Measurements from ENCODE around the gene KRTAP10-3. TPM values are rescaled to one million over a fixed set of nuclear protein-coding genes. Genes with fewer than 3 reads are reported as not detected.

Gene KRTAP10-3
- total and polyA plus RNA-seq, 2 donors (not counting 3 experiments of a cell fraction or from before 2014, with no cell fraction given): not detected

DNA sequence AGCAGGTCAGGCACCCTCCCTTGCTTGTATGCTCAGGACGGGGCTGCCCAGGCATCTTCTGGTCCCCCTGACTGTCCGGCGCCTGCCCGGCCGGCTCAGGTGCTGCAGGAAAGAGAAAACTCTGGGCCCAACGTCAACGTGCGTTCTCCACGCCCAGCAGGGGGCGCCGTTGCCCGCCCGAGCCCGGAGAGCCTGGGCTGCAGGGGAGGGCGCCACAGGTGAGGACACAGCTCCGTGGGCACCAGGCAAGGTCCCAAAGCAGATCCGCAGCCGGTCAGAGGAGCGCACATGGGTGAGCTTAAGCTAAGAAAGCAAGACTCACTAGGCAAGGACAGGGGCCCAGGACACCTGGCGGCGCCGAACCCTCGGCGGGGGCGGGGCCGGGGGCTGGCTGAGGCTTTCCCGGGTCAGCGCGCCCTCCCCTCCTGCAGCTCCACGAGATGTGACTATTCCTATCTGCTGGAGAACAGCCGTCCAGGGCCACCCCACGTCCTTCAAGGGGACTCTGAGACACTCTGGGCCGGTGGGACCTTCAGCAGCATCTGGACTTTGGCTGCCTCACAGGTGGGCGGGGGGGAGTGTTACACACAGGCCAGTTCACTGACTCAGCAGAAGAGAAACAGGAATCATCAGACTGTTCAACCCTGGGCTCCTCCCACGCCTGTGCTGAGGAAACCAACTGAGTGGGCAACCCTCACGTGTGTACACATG lies 47.9 kb downstream of the KRTAP10-3 start:
- H3K27ac ChIP-seq (ENCODE audit: insufficient read depth, low read depth, low read length): no peak overlapping the region
- H3K9me3 ChIP-seq (replicated peaks; ENCODE audit: control insufficient read depth, insufficient read depth, low read length): no peaks in the 10 kb centered on the region
- no TSS peak for BruUV-seq (replicated peaks)
- ChIA-PET POLR2A (no interaction called here), CTCF (interaction anchor here (0.6 to 5.1 kb wide), 14 partner anchors 10 to 423 kb away, joined by 3 to 125 read pairs (median 5); no protein-coding TSS in a partner anchor)
- TF ChIP-seq, protein P1, sequence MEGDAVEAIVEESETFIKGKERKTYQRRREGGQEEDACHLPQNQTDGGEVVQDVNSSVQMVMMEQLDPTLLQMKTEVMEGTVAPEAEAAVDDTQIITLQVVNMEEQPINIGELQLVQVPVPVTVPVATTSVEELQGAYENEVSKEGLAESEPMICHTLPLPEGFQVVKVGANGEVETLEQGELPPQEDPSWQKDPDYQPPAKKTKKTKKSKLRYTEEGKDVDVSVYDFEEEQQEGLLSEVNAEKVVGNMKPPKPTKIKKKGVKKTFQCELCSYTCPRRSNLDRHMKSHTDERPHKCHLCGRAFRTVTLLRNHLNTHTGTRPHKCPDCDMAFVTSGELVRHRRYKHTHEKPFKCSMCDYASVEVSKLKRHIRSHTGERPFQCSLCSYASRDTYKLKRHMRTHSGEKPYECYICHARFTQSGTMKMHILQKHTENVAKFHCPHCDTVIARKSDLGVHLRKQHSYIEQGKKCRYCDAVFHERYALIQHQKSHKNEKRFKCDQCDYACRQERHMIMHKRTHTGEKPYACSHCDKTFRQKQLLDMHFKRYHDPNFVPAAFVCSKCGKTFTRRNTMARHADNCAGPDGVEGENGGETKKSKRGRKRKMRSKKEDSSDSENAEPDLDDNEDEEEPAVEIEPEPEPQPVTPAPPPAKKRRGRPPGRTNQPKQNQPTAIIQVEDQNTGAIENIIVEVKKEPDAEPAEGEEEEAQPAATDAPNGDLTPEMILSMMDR (IDR thresholded peaks at IDR 0.05; ENCODE audit: extremely low read depth in 1 of 2, insufficient read depth in 1 of 2, low read depth in 1 of 2, low read length in 2 of 2): peak; percentile 82 to 90
- no peak for TF ChIP-seq FOS (IDR thresholded peaks at IDR 0.05; ENCODE audit: borderline replicate concordance, insufficient read depth, low read length)
- H3K27me3 ChIP-seq (ENCODE audit: control insufficient read depth in 2 of 2, insufficient read depth in 2 of 2, low read length in 2 of 2): no peaks in the 10 kb centered on the region
- dilution Hi-C loops (cut with MboI; ENCODE audit: extremely low pct_ligation_motif_present, low sequenced_read_pairs): no loop called here
- FAIRE-seq (peak; percentile 37), DNase-seq (ENCODE audit: low read depth, low spot score) (peak; percentile 33)
- no peak overlapping the region for H2AFZ ChIP-seq (ENCODE audit: low read depth, low read length)
- intact Hi-C loops (cut with micrococcal nuclease): loop anchor here (10.0 kb wide), 1 partner anchor 424 kb away; no protein-coding TSS in a partner anchor
- no peaks in the 10 kb centered on the region for H3K4me1 ChIP-seq (ENCODE audit: control insufficient read depth, extremely low read depth, insufficient read depth, low read length)
- no peaks in the 10 kb centered on the region for H3K79me2 ChIP-seq (ENCODE audit: control insufficient read depth, insufficient read depth, low read length)
- no peaks in the 10 kb centered on the region for H4K20me1 ChIP-seq (replicated peaks; ENCODE audit: control insufficient read depth, extremely low read depth, insufficient read depth, low read length)
- H3K9ac ChIP-seq (replicated peaks; ENCODE audit: extremely low read depth, insufficient read depth, low read length): no peak overlapping the region
- H3K4me3 ChIP-seq (replicated peaks in 1 of 3; ENCODE audit: insufficient read depth in 1 of 3, low read depth in 1 of 3, low read length in 3 of 3): no peak overlapping the region
- H3K9me1 ChIP-seq (replicated peaks; ENCODE audit: control insufficient read depth, extremely low read depth, insufficient read depth, low read length): no peaks in the 10 kb centered on the region
- H3K4me2 ChIP-seq (ENCODE audit: insufficient read depth, low read length): no peak overlapping the region
- no peaks in the 10 kb centered on the region for H3K36me3 ChIP-seq (ENCODE audit: control insufficient read depth in 2 of 2, extremely low read depth in 1 of 2, insufficient read depth in 2 of 2, low read length in 2 of 2)

DNA sequence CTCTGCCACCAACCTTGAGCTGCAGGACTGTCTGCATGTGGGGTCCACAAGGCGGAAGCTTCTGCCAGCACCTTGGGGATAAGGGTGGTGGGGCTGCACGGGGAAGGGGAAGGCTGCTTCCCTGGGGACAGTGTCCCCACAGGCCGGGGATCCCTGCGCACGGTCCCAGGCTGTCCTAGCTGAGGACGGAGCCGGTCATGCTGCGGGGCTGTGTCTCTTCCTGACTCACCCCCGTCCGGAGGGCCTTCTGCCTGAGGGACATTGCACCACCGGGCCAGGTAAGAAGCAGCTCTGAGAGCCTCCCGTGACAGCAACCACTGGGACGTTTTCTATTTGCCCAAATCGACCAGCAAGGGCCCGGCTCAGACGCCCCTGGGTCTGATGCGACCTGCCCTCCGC lies 48.5 kb downstream of the KRTAP10-3 start:
- TF ChIP-seq, protein P1 (IDR thresholded peaks at IDR 0.05; ENCODE audit: extremely low read depth in 1 of 2, insufficient read depth in 1 of 2, low read depth in 1 of 2, low read length in 2 of 2): no peak
- no peak for TF ChIP-seq GATA2 (IDR thresholded peaks at IDR 0.05; ENCODE audit: insufficient read depth, insufficient read length, low read depth, low read length)
- TF ChIP-seq POLR2A (IDR thresholded peaks at IDR 0.05; ENCODE audit: low read depth, low read length): no peak
- TF ChIP-seq JUN (IDR thresholded peaks at IDR 0.05; ENCODE audit: borderline replicate concordance, insufficient read depth, insufficient read length, low read depth): no peak
- no peak for TF ChIP-seq MYC (IDR thresholded peaks at IDR 0.05; ENCODE audit: low read depth, low read length)
- no peak for TF ChIP-seq EZH2 (IDR thresholded peaks at IDR 0.05; ENCODE audit: borderline replicate concordance, low read depth, low read length, severe bottlenecking)
- no peak for TF ChIP-seq POLR2AphosphoS5 (IDR thresholded peaks at IDR 0.05; ENCODE audit: insufficient read depth, low read depth, low read length)
- no peak for TF ChIP-seq FOS (IDR thresholded peaks at IDR 0.05; ENCODE audit: borderline replicate concordance, insufficient read depth, low read length)
- TF ChIP-seq, protein P2, sequence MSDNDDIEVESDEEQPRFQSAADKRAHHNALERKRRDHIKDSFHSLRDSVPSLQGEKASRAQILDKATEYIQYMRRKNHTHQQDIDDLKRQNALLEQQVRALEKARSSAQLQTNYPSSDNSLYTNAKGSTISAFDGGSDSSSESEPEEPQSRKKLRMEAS (IDR thresholded peaks at IDR 0.05; ENCODE audit: insufficient read depth, insufficient read length): no peak
- dilution Hi-C loops (cut with MboI; ENCODE audit: extremely low pct_ligation_motif_present, low sequenced_read_pairs) (no loop called here), intact Hi-C loops (cut with micrococcal nuclease) (loop anchor here (10.0 kb wide), 1 partner anchor 425 kb away; no protein-coding TSS in a partner anchor)
- no peak overlapping the region for H2AFZ ChIP-seq (ENCODE audit: low read depth, low read length)
- no peaks in the 10 kb centered on the region for H3K9me1 ChIP-seq (replicated peaks; ENCODE audit: control insufficient read depth, extremely low read depth, insufficient read depth, low read length)
- H3K4me3 ChIP-seq (replicated peaks in 1 of 3; ENCODE audit: insufficient read depth in 1 of 3, low read depth in 1 of 3, low read length in 3 of 3): no peak overlapping the region
- no peak overlapping the region for H3K9ac ChIP-seq (replicated peaks; ENCODE audit: extremely low read depth, insufficient read depth, low read length)
- no peaks in the 10 kb centered on the region for H3K79me2 ChIP-seq (ENCODE audit: control insufficient read depth, insufficient read depth, low read length)
- H4K20me1 ChIP-seq (replicated peaks; ENCODE audit: control insufficient read depth, extremely low read depth, insufficient read depth, low read length): no peaks in the 10 kb centered on the region
- H3K36me3 ChIP-seq (ENCODE audit: control insufficient read depth in 2 of 2, extremely low read depth in 1 of 2, insufficient read depth in 2 of 2, low read length in 2 of 2): no peaks in the 10 kb centered on the region
- DNase-seq (ENCODE audit: low read depth, low spot score) (no peak), FAIRE-seq (no peak)
- H3K27me3 ChIP-seq (ENCODE audit: control insufficient read depth in 2 of 2, insufficient read depth in 2 of 2, low read length in 2 of 2): no peaks in the 10 kb centered on the region
- H3K9me3 ChIP-seq (replicated peaks; ENCODE audit: control insufficient read depth, insufficient read depth, low read length): no peaks in the 10 kb centered on the region
- no peaks in the 10 kb centered on the region for H3K4me1 ChIP-seq (ENCODE audit: control insufficient read depth, extremely low read depth, insufficient read depth, low read length)
- POLR2A ChIA-PET: no interaction called here
- CTCF ChIA-PET: interaction anchor here (0.8 to 5.1 kb wide), 11 partner anchors 9 to 421 kb away, joined by 3 to 125 read pairs (median 6); no protein-coding TSS in a partner anchor
- H3K27ac ChIP-seq (ENCODE audit: insufficient read depth, low read depth, low read length): no peak overlapping the region
- H3K4me2 ChIP-seq (ENCODE audit: insufficient read depth, low read length): no peak overlapping the region
- BruUV-seq (replicated peaks): no TSS peak
